PC-9 (cell line): Measurements from ENCODE around the gene SLC13A1.

Experiments used
- CTCF ChIP-seq: fragments of 200-600 bp; sonication (generic); conservative IDR thresholded peaks from 2 replicates; pipeline ENCODE4 v1.6.1; 2017; ENCODE audit warnings: mixed run types, antibody characterized with exemption, mild to moderate bottlenecking, moderate library complexity
- EZH2 ChIP-seq: fragments of 200-600 bp; sonication (generic); IDR thresholded peaks from 2 replicates; pipeline ENCODE4 v1.8.0; 2017; ENCODE audit warnings: antibody characterized with exemption, low read depth

- TF ChIP-seq CTCF, result no peak
- TF ChIP-seq EZH2, result no peak
Measured at GRCh38 chr7:123096976-123097375, 102.8 kb downstream of the SLC13A1 start.
